HG03521 (cell line): ENCODE data around the gene MUL1.
"Not testable (repeated sequence)": the region's sequence is repeated elsewhere in the genome, so short reads cannot be mapped to it uniquely, and the experiment has no call there.

Experiments used
- ATAC-seq: cut with Tn5 transposase; IDR thresholded peaks from one replicate; pipeline ENCODE4 v1.9.1; 2021; ENCODE audit warnings: mild to moderate bottlenecking, moderate library complexity; ENCODE audit not compliant: unreplicated experiment

The MUL1 gene

GRCh38 chr1:20507564-20508410 lies at the start of gene MUL1:
Gene MUL1 (minus strand): TSS chr1:20508151. CDS start chr1:20508024, 127 bp downstream.
- ATAC-seq = peak; percentile 92

GRCh38 chr1:20555758-20556120 lies 47.8 kb upstream of the MUL1 start:
- ATAC-seq = no peak

- ATAC-seq = no peak
These were observed 47.2 kb upstream of the MUL1 start for GRCh38 chr1:20555025-20555757.

GRCh38 chr1:20552728-20553445 lies 44.9 kb upstream of the MUL1 start:
- no peak for ATAC-seq

- ATAC-seq = no peak
These were observed 44.2 kb upstream of the MUL1 start, which contains the start of gene FAM43B for GRCh38 chr1:20551945-20552727. Gene FAM43B (plus strand): TSS chr1:20552573. CDS start chr1:20552974, 401 bp downstream.

GRCh38 chr1:20551161-20551560 lies 43.2 kb upstream of the MUL1 start:
- no peak for ATAC-seq

GRCh38 chr1:20546637-20547036 lies 38.7 kb upstream of the MUL1 start:
- no peak for ATAC-seq

GRCh38 chr1:20540281-20540680 lies 32.3 kb upstream of the MUL1 start:
- ATAC-seq = no peak

GRCh38 chr1:20538760-20539551 lies 31.0 kb upstream of the MUL1 start:
- no peak for ATAC-seq

- no peak for ATAC-seq
These were observed 30.3 kb upstream of the MUL1 start for GRCh38 chr1:20538227-20538626.

- no peak for ATAC-seq
These were observed 26.9 kb upstream of the MUL1 start for GRCh38 chr1:20534659-20535417.

GRCh38 chr1:20533635-20534034 lies 25.7 kb upstream of the MUL1 start:
- no peak for ATAC-seq

- ATAC-seq = no peak
These were observed 22.9 kb upstream of the MUL1 start for GRCh38 chr1:20530901-20531300.

GRCh38 chr1:20530306-20530705 lies 22.4 kb upstream of the MUL1 start:
- no peak for ATAC-seq

- no peak for ATAC-seq
These were observed 20.3 kb upstream of the MUL1 start for GRCh38 chr1:20528221-20528620.

- ATAC-seq = no peak
These were observed 18.3 kb upstream of the MUL1 start for GRCh38 chr1:20526267-20526666.

- ATAC-seq = no peak
These were observed 14.3 kb upstream of the MUL1 start for GRCh38 chr1:20521960-20522861.

GRCh38 chr1:20519609-20520262 lies 11.8 kb upstream of the MUL1 start:
- not testable (repeated sequence) for ATAC-seq
